GM19324 (cell line): ENCODE data around the gene PRKCE.

Source experiments
- ATAC-seq: cut with Tn5 transposase; IDR thresholded peaks from one replicate; pipeline ENCODE4 v1.9.1; 2021; ENCODE audit warnings: mild to moderate bottlenecking, moderate library complexity; ENCODE audit not compliant: unreplicated experiment, low FRiP score

Gene PRKCE

DNA sequence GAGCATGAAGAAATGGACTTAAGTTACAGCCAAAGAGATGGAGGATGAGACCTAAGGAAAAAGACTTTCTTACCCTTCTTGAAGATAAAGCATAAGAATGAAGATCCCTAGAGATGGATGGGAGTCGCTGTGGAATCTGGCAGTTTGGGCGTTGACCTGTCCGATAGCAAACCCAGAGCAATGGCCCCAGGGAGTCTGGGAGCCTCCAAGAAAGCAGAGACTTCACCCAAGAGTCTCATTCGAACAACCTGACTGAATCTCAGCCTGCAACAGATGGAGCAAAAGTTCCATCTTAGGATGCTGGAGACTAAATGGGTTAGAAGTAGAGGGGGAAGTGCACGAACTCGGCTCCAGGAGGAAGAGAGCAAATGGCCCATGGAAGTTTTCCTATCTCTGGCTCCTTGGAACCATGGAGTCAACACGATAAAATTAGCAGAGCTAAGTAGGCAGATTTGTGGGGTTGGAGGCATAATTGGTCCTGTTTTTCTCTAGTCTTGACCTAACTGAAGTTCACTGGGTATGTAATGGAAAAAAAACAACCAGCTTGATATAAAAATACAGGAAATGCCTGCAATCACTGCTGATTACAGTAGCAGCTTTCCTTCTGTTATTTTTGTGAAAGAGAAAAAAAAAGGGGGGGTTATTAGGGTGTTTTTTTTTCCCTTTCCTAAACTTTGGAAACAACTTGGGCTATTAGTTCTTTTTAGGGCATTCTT is 467.3 kb downstream of the PRKCE start:
- ATAC-seq = no peak

DNA sequence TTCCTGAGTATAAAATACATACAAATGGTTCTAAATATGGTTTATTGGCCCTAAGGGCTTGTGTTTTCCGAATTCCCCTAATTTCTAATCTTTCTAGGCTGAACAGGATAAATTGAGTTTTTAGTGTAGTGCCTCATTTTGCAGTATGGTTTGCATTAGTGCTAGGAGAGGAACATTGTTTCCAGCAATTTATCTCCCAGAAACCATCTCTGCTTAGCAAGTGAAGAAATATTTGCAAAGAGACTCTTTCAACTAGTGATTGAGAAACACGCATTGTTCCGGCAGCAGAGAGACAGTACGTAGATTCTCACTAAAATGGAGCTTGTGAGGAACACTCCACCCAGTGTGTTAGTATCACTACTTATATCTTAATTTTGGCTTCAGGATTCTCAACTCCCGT is 468.0 kb downstream of the PRKCE start:
- ATAC-seq = no peak

GRCh38 chr2:46120792-46121555 is 469.5 kb downstream of the PRKCE start:
- ATAC-seq = no peak

DNA sequence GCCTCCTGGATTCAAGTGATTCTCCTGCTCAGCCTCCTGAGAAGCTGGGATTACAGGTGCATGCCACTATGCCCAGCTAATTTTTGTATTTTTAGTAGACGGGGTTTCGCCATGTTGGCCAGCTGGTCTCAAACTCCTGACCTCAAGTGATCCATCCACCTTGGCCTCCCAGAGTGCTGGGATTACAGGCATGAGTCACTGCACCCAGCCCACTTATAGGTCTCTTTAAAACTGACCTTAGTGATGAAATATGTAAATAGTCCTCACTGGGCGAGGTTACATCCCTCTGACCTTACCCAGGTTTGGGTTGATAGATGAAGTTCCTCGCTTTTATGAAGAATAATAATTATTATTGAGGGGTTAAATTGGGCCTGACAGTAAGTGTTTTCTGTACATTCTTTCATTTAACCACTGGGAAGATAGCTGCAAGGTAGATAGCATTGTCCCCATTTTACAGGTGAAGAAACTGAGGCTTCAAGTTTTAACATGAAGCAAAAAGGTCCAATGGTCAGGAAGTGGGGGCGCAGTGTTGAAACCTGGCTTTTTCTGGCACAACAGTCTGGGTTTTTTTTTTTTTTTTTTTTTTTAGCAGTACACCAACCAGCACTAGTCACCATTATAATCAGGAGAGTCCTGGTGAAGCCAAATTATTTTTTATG is 471.0 kb downstream of the PRKCE start:
- ATAC-seq = no peak

GRCh38 chr2:46123013-46123412 is 471.5 kb downstream of the PRKCE start:
- ATAC-seq = no peak

DNA sequence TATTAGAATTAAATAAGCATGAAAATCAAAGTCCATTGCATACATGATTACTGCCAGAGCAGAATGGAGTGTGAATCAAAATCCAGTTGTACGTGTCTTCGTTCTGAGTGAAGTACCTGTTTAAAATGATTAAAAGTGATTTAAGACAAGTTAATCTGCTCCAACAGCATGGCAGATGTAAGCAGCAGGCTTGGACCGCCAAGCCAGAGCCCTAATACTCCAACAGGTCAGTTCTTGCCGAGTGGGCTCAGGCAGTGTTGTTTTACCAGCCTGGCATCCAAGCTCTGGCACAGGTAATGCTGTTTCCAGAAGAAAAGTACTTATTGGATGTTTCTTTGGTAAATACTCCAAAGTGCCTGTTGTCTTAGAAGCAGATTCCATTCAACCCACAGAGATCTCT is 474.3 kb downstream of the PRKCE start:
- ATAC-seq = no peak

DNA sequence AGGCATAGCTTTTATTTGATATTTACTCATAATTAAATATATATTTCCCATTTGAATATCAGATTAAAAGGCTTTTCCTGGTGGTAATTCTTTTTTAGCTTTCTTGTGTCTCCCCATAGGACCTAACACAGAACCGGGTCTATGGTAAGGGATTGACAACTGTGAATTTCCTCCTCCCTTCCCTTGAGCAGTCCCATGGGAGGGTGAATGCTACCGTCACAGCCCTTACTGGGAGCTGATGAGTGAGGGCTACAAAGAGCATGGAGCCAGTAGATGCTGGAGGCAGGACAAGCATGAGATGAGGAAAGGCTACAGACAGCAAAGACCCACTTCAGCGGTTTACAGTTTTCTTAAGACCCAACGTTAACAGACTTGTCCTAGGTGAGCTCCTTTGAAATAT is 475.1 kb downstream of the PRKCE start:
- no peak for ATAC-seq

GRCh38 chr2:46127176-46127575 is 475.7 kb downstream of the PRKCE start:
- no peak for ATAC-seq

GRCh38 chr2:46130511-46130910 is 479.0 kb downstream of the PRKCE start:
- no peak for ATAC-seq

- no peak for ATAC-seq
These were observed 481.5 kb downstream of the PRKCE start for GRCh38 chr2:46132996-46133395.

DNA sequence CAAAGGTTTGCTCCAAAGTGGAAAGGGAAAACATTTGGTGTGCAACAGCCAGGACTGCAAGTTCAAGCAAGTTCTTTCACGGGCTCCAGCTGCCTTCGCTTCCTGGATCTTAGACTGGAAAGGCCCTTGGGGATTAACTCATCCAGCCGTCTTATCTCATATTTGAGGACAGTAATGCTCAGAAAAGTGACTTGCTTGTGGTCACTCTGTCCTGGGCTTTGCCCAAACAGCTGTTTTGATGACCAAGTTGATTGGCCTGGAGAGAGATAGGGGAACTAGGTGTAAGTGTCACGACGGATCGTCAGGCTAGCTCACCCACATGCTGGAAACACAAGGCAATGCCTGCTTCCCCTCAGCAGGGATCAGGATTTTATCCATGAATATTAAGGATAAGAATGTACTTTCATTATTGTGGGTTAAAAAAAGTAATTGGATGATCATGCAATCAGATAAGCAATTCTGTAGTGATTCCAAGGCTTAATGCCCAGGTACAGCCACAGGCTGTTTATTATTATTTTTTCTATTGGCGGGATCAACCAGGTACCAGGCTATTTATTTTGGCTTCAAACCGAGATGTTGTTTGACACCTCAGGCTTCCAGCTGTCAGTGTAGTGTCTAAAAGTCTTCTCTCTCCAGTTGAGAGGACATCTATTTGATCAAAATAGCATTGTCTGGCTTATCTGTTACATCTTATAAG is 483.2 kb downstream of the PRKCE start:
- no peak for ATAC-seq

- no peak for ATAC-seq
These were observed 483.9 kb downstream of the PRKCE start for GRCh38 chr2:46135228-46135855.

- ATAC-seq = no peak
These were observed 484.5 kb downstream of the PRKCE start for GRCh38 chr2:46135958-46136357.

- no peak for ATAC-seq
These were observed 485.0 kb downstream of the PRKCE start for GRCh38 chr2:46136481-46136880.

GRCh38 chr2:46136953-46137352 is 485.5 kb downstream of the PRKCE start:
- no peak for ATAC-seq

DNA sequence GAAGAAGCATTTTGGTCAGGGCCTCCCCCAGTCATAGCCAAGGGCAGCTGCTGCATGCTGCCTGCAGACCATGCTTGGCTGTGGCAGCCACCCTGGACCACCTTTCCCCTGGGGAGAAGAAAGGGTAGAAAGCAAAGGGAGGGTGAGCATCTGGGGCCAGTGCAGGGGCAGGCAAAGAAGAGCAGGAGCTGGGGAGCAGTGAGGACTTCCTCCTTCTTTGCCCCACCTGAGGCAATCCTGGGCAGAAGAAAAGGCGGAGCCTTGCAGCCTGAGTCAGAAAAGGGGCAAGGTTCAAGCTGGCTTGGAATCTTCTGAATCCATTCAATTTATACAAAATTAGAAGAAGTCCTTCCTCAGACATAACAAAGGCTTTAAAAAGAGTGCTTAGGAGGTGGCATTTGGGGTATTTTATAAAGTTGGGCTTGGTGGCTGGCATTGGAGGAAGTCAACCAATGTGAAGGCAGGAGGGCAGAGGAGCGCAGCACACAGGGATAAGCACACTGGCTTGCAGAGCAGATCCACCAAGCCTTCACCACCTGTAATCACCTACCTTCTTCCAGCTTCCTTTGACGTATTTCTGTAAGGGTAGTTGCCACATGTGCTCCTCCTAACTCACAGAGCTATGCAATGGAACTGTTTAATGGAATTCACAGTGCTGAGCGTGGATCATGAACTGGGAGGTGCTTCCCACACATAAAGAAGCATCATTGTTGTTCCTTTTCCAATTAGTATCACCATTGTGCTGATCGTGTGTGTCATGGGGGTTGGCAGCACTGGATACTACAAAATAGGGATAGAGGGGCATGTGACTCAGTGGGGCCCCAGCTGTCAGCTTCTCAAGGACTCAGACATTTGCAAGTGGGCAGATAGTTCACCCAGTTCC is 491.3 kb downstream of the PRKCE start:
- ATAC-seq = no peak

DNA sequence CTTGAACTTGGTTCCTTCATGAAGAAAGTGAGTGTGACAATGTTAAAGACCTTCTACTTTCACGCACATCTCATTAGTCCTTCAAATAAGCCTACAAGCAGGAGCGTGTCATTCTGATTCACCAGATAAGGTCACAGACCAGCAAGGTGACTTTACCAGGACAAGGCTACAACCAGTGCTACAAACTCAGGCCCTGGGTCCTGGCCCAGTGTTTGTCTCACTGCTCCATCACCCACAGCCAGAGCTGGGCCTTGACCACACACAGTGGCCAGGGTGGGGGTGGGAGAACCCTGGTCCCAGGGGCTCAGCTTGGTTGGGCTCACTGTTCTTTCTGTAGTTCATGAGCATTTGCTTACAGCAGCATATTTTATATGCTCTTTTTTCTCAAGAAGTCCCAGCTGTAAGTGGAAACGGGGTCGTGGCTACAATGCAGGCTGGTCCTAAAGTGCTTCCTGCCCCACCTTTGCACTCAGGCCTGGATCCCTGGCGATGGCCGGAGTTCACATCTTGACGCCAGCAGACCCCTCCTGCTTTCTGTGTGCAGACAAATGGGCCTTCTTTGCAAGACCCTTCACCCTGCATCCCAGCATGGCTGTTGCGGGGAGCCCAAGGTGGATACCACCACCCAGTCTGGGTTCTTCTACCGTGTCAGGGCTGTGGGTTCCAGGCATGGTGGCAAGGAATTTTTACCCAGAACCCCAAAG is 492.1 kb downstream of the PRKCE start:
- no peak for ATAC-seq

- no peak for ATAC-seq
These were observed 492.8 kb downstream of the PRKCE start for GRCh38 chr2:46144133-46144800.
